ENCODE data around the gene RUFY3.
A peak's percentile ranks its signal among the peaks of the same experiment; 100 is the strongest.
"Not testable (repeated sequence)": the region's sequence is repeated elsewhere in the genome, so short reads cannot be mapped to it uniquely, and the experiment has no call there.

The RUFY3 gene

GRCh38 chr4:70721747-70722146 lies at the start of gene RUFY3:
RUFY3 (plus strand) TSS chr4:70721964; CDS start chr4:70722574, 610 bp downstream.
- DNase-seq = peak; percentile 58 to 75

- DNase-seq = no peak
Measured at GRCh38 chr4:70674191-70674590, 47.6 kb upstream of the RUFY3 start.

- DNase-seq = no peak
Measured at GRCh38 chr4:70674731-70675130, 47.0 kb upstream of the RUFY3 start.

- no peak for DNase-seq
Measured at GRCh38 chr4:70676554-70677090, 45.1 kb upstream of the RUFY3 start.

- no peak for DNase-seq
Measured at GRCh38 chr4:70678383-70678999, 43.3 kb upstream of the RUFY3 start.

GRCh38 chr4:70680934-70681333 lies 40.8 kb upstream of the RUFY3 start:
- DNase-seq = no peak

GRCh38 chr4:70681704-70682103 lies 40.1 kb upstream of the RUFY3 start:
- no peak for DNase-seq

GRCh38 chr4:70682142-70682541 lies 39.6 kb upstream of the RUFY3 start:
- DNase-seq = not testable (repeated sequence)

- no peak for DNase-seq
Measured at GRCh38 chr4:70687392-70687791, 34.4 kb upstream of the RUFY3 start.

GRCh38 chr4:70687821-70688794 lies 33.7 kb upstream of the RUFY3 start, which contains the start of gene UTP3:
UTP3 (plus strand) TSS chr4:70688532; CDS start chr4:70688678, 146 bp downstream.
- peak; percentile 96 to 99 for DNase-seq

- no peak for DNase-seq
Measured at GRCh38 chr4:70688795-70689231, 33.0 kb upstream of the RUFY3 start.

- DNase-seq = no peak
Measured at GRCh38 chr4:70691661-70692060, 30.1 kb upstream of the RUFY3 start.

- DNase-seq = not testable (repeated sequence)
Measured at GRCh38 chr4:70694633-70695032, 27.1 kb upstream of the RUFY3 start.

GRCh38 chr4:70698435-70698834 lies 23.3 kb upstream of the RUFY3 start:
- not testable (repeated sequence) for DNase-seq

- no peak for DNase-seq
Measured at GRCh38 chr4:70700712-70701111, 21.1 kb upstream of the RUFY3 start.

GRCh38 chr4:70701271-70701670 lies 20.5 kb upstream of the RUFY3 start:
- no peak for DNase-seq

GRCh38 chr4:70702592-70702991 lies 19.2 kb upstream of the RUFY3 start:
- not testable (repeated sequence) for DNase-seq

- DNase-seq = peak; percentile 33 to 85
Measured at GRCh38 chr4:70703619-70704214, 18.0 kb upstream of the RUFY3 start.

- DNase-seq = peak; percentile 85 to 87
Measured at GRCh38 chr4:70704215-70704930, 17.4 kb upstream of the RUFY3 start.

GRCh38 chr4:70704931-70705182 lies 16.9 kb upstream of the RUFY3 start:
- no peak for DNase-seq

- DNase-seq = peak; percentile 52 to 55
Measured at GRCh38 chr4:70705183-70706043, 16.4 kb upstream of the RUFY3 start.

- no peak for DNase-seq
Measured at GRCh38 chr4:70706044-70706461, 15.7 kb upstream of the RUFY3 start.
